Activated CD8-positive, alpha-beta memory T cell treated with anti-CD3 and anti-CD28 coated beads for 36 hours (primary cell): ENCODE data around the gene CKB. TPM values are rescaled to one million over a fixed set of nuclear protein-coding genes. Genes with fewer than 3 reads are reported as not detected.

Experiments
- CTCF ChIA-PET: fragments of 350-600 bp; sonication (Branson Sonifier 250); formaldehyde crosslinking; loops from one replicate; lab custom pipeline; 2021; ENCODE audit warnings: antibody characterized with exemption; lab: Charles Lee
- POLR2A ChIA-PET: fragments of 350-600 bp; sonication (Branson Sonifier 250); formaldehyde crosslinking; loops from one replicate; lab custom pipeline; 2021; ENCODE audit warnings: antibody characterized with exemption; lab: Charles Lee
- total RNA-seq, 2 experiments: library from RNA; stranded (reverse); gene quantifications; one replicate each; pipeline ENCODE4 v1.2.3, GENCODE V29; 2021

Gene CKB
- total RNA-seq = 1 to 10 TPM; 1.7 to 3.0 TPM

- ChIA-PET CTCF (interaction anchor here (1.3 to 1.7 kb wide), 2 partner anchors 11 to 38 kb away, joined by 4 to 5 read pairs; no protein-coding TSS in a partner anchor), POLR2A (interaction anchor here (0.6 kb wide), 1 partner anchor 195 kb away, joined by 5 read pairs; no protein-coding TSS in a partner anchor)
Measured at GRCh38 chr14:103522649-103523574, at the start of gene CKB. Gene CKB, minus strand, starts transcription at chr14:103522830. Its CDS starts 337 bp downstream, at chr14:103522493.

DNA sequence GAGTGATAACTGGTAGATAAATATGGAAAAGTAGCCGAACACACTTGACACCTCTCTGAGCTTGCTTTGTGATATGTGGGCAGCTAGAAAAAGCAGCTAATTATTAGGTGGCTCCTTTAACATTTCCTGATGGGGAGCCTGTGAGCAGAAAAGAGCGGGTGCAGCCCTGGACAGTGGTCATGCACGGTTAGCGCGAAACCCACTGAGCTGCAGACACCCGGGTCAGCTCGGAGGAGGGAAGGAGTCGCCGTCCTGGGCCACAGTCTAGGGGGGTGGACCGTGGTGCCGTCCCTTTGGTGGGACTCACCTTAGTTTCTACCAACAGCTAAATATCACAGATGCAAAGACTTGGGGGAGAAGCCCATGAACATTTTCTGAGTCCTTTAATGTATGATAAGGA is 46.8 kb upstream of the CKB start:
- CTCF ChIA-PET = interaction anchor here (0.6 kb wide), 1 partner anchor 243 kb away, joined by 4 read pairs; no protein-coding TSS in a partner anchor
- POLR2A ChIA-PET = interaction anchor here (0.6 kb wide), 1 partner anchor 351 kb away, joined by 5 read pairs; no protein-coding TSS in a partner anchor

DNA sequence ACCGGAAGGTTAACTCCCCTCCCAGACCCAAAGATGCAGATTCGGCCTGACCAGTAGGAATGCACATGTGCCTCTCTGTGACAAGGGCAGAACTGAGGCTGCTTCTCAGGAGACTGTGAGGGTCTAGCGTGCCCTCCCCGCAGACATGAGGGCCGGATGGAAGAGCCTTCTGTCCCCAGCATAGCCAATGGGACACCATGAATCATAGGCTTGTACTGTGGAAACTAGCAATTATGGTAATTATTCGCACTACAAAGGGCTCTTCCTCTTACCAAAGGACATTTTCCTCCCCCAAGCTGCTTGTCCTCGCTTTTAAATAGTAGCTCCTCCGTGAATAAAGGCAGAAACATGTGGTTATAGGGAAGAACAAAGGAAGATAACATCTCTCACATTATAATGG is 46.3 kb upstream of the CKB start:
- ChIA-PET CTCF (interaction anchor here (1.5 kb wide), 1 partner anchor 11 kb away, joined by 5 read pairs; no protein-coding TSS in a partner anchor), POLR2A (interaction anchor here (0.6 kb wide), 1 partner anchor 351 kb away, joined by 5 read pairs; no protein-coding TSS in a partner anchor)

- POLR2A ChIA-PET = no interaction called here
Measured at GRCh38 chr14:103563844-103564505, 41.3 kb upstream of the CKB start.

DNA sequence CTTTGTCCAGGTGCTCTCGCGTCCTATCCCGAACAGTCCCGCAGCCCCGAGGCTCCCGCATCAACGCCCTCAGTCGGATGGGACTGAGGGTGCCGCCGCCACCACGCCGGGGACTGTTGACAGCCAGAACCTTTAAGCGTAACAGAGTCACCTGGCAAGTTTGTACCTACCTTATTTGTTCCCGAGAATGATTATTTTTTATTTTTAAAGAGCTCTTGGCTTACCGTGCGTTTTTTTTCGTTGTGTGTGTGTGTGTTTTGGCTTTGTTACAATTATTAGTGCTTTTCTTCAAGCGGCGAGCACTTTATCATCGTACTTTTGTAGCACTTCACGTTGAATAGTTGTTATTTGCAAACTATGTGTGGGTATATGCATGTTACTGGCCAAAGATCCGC is 40.6 kb upstream of the CKB start:
- CTCF ChIA-PET = no interaction called here
- POLR2A ChIA-PET = no interaction called here

More at GRCh38 chr14:103563844-103564505, 41.3 kb upstream of the CKB start:
- CTCF ChIA-PET = interaction anchor here (0.6 to 0.8 kb wide), 2 partner anchors 116 to 1115 kb away, joined by 3 to 4 read pairs; no protein-coding TSS in a partner anchor

DNA sequence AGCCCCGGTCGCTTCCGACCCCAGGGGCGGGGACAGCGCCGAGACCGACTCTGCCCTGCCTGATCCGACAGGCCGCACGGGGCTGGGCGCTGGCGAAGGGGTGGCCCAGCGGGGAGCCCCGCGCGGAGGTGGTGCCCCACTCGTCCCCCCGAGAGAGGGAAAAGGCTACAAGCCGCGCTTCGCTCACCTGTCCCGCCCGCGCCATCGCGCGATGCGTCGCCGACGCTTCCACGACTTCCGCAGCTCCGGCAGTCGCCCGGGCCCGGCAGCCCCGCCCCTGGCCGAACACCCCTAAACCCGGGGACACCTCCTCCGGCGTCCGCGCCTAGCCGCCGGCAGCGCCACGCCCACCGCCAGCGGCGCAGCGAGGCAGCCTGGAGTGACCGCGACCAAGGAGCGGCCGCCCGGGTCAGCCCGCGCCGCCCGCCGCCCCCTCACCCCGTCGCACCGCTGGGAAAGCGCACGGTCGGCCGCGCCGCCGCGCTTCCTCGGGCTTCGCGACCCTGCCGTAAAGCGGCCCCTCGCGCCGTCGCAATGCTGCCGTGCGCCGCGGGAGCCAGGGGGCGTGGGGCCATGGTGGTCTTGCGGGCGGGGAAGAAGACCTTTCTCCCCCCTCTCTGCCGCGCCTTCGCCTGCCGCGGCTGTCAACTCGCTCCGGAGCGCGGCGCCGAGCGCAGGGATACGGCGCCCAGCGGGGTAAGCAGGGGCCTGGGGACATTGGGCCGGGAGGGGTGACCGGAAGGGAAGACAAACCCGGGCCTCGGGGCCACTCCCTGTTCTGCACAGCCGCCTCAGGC is 40.0 kb upstream of the CKB start, which contains the start of the genes BAG5 and COA8:
TSS of gene BAG5 (minus strand) at position 229 of the 797 bp plus-strand sequence. CDS start 1,493 bp downstream, outside the sequence.
TSS of gene COA8 (plus strand) at position 532 of the 797 bp plus-strand sequence. CDS start at position 574, 42 bp downstream.
- CTCF ChIA-PET = interaction anchor here (1.3 to 2.2 kb wide), 5 partner anchors 9 to 62 kb away, joined by 3 to 12 read pairs (median 4); no protein-coding TSS in a partner anchor
- POLR2A ChIA-PET = interaction anchor here (0.7 kb wide), 1 partner anchor 12 kb away, joined by 4 read pairs; no protein-coding TSS in a partner anchor

DNA sequence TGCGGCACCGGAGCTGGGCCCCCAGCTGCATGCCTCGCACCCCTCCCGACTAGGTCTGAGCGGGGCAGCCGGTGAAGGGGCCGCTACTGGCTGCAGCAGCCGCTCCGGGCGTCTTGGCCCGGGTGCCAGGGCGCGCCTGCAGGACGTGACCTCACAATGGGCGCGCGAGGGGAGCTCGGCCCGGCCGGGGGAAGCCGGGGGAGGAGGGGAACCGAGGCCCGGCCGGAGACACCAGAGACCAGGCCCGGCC is 39.5 kb upstream of the CKB start:
- POLR2A ChIA-PET = interaction anchor here (0.7 to 0.9 kb wide), 2 partner anchors 12 to 67 kb away, joined by 3 to 4 read pairs; no protein-coding TSS in a partner anchor
- CTCF ChIA-PET = interaction anchor here (1.0 to 2.2 kb wide), 6 partner anchors 9 to 103 kb away, joined by 3 to 12 read pairs (median 4); no protein-coding TSS in a partner anchor

DNA sequence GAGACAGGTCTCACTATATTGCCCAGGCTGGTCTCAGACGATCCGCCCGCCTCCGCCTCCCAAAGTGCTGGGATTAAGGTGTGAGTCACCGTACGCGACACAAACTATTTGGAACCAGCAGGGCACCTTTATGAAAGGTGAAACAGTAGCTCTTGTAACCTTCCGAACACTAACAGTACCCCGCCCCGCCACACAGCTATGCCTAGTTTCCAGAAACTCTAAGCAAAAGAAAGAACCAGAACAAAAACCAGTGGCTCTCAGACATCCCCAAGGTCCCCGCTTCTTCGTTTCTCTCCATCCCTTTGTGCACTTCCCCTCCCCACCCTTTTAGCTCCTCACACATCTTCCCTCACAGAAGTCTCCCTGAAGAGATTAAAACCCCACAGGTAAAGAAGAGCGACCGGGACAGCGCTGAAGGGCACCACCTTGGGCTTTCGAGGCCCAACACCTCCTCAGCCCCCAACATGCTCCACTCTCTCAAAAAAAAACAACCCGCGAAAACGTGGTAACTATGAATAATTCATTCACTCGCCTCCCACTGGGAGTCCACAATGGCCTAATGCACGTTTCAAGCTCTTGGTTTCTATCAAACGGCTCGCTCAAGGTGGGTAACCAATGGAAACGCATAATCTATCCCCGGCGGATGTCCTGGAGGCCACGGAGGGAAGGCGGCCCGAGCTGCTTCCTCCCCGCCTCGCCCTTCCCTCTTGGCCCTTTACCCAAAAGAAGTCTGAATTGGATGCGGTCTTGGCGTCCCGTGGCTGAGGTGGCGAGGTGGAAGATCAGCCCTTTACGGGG is 39.0 kb upstream of the CKB start:
- POLR2A ChIA-PET = interaction anchor here (0.7 to 0.9 kb wide), 3 partner anchors 11 to 1083 kb away, joined by 3 to 4 read pairs (median 3); no protein-coding TSS in a partner anchor

DNA sequence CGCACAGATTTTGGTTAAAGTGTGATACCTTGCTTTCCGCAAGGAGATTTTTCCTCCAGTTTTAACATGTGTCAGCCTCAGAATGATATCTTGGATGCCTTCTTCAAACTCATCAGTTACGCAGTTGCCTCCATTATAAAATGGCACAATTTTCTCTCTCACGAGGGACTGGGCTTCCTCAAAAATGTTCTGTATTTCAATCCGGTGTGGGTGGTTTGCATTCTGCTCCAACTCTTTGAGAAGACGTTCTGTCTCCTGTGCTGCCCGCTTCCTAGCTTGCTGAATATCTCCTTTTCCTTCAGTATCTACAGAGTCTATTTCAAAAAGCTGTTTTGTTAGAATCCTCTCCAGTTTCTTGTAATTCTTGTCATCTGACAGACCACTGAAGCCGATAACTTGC is 38.1 kb upstream of the CKB start:
- POLR2A ChIA-PET = no interaction called here
- CTCF ChIA-PET = interaction anchor here (1.0 to 2.2 kb wide), 4 partner anchors 8 to 40 kb away, joined by 4 to 12 read pairs (median 6); partner anchors contain the start of gene CKB

More for the DNA sequence above, 39.0 kb upstream of the CKB start:
- CTCF ChIA-PET = interaction anchor here (1.0 to 2.2 kb wide), 8 partner anchors 9 to 104 kb away, joined by 3 to 12 read pairs (median 4); partner anchors contain the start of gene CKB

GRCh38 chr14:103559766-103560165 is 37.1 kb upstream of the CKB start:
- CTCF ChIA-PET = interaction anchor here (1.5 to 3.6 kb wide), 2 partner anchors 13 to 39 kb away, joined by 3 to 13 read pairs; no protein-coding TSS in a partner anchor
- POLR2A ChIA-PET = interaction anchor here (1.4 kb wide), 1 partner anchor 29 kb away, joined by 3 read pairs; no protein-coding TSS in a partner anchor

GRCh38 chr14:103558071-103558882 is 35.6 kb upstream of the CKB start:
- ChIA-PET CTCF (interaction anchor here (1.3 to 3.6 kb wide), 4 partner anchors 10 to 58 kb away, joined by 3 to 13 read pairs (median 5); no protein-coding TSS in a partner anchor), POLR2A (interaction anchor here (0.7 to 1.4 kb wide), 2 partner anchors 19 to 28 kb away, joined by 3 read pairs; no protein-coding TSS in a partner anchor)

DNA sequence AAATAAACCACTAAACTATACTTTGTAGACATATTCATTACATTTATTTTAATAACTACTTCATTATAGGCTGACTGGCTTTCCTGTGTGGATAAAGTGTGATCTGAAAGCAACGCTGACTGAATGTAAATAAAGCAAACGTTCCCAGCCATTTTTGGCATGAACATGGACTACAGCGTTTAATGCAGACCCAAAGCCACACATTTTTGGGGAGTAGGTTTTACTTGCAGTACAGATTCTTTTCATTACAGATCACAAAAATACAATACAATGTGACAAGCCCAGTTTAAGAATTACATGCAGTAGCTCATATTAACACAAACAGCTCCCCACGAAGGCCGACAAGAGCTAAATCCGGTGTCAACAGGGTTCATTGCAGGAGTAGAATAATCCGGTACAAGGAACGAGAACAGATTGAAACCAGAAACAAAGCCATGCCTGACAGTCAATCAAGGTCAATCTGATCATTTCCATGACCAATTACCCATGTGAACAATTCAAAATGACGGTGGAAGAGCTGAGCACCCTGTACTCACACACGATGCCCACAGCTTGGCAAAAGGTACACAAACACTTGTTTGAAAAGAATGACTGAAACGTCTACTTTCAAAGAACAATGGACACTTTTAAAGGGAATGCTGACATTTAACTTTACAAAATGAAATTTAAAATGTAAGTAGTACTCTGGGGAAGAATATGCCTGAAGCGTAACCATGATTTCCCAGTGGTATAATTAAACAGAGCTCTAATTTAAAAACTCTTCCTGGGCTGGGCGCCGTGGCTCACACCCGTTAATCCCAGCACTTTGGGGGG is 34.5 kb upstream of the CKB start:
- CTCF ChIA-PET = interaction anchor here (1.5 to 3.6 kb wide), 2 partner anchors 10 to 39 kb away, joined by 5 to 13 read pairs; no protein-coding TSS in a partner anchor
- POLR2A ChIA-PET = no interaction called here

DNA sequence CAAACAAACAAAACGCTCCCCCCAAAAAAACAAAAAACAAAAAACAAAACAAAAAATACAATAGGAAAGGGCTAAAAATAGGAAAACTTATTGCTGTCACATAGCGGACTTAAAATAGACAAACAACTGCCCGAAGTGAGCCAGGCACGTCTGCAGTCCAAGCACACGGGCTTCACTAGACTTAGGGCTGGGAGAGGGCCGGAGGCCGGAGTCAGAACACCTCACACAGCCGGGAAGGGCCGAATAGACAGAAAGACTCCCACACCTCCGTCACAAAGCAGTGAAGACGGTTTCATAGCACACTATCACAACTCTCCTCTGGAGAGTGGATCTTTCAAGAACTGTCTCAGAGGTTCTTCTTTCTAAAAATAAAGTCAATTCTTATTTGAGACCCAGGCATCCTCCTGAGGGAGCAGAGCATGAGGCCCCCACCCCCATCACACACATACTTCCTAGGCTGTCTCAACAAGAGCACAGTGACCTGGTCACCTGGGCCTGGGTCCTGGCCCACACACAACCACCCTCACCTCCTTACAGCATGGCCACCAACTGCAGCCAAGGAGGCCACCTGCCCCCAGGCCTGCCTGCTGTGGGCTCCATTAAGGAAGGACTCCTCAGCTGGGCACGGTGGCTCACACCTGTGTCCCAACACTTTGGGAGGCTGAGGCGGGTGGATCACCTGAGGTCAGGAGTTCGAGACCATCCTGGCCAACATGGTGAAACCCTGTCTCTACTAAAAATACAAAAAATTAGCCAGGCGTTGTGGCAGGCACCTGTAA is 33.1 kb upstream of the CKB start:
- CTCF ChIA-PET = interaction anchor here (3.6 kb wide), 1 partner anchor 9 kb away, joined by 13 read pairs; no protein-coding TSS in a partner anchor
- POLR2A ChIA-PET = no interaction called here

GRCh38 chr14:103552846-103553210 is 30.2 kb upstream of the CKB start:
- POLR2A ChIA-PET = no interaction called here
- CTCF ChIA-PET = interaction anchor here (0.6 to 1.8 kb wide), 3 partner anchors 9 to 62 kb away, joined by 3 to 6 read pairs (median 6); partner anchors contain the start of genes BAG5 and COA8
